ENCODE measurements around the gene ZNF668.
A peak's percentile ranks its signal among the peaks of the same experiment; 100 is the strongest.

Gene ZNF668

GRCh38 chr16:31064882-31065461 lies 9.1 kb downstream of the ZNF668 start:
- DNase-seq (ENCODE audit: low read depth, low spot score) = no peak
- no peak overlapping the region; the same call in 1 of the 2 replicates for H3K4me3 ChIP-seq (ENCODE audit: low read length)

GRCh38 chr16:31063843-31064611 lies 10.0 kb downstream of the ZNF668 start:
- H3K4me3 ChIP-seq (ENCODE audit: low read length) = peak overlapping the region; percentile 15
- peak; percentile 69 for DNase-seq (ENCODE audit: low read depth, low spot score)

- no peak for DNase-seq (ENCODE audit: low read depth, low spot score)
- H3K4me3 ChIP-seq (ENCODE audit: low read length) = no peak overlapping the region
Observed at GRCh38 chr16:31063495-31063842, 10.6 kb downstream of the ZNF668 start.

- no peak overlapping the region for H3K4me3 ChIP-seq (ENCODE audit: low read length)
- DNase-seq (ENCODE audit: low read depth, low spot score) = no peak
Observed at GRCh38 chr16:31061813-31062440, 12.1 kb downstream of the ZNF668 start.

GRCh38 chr16:31061126-31061812 lies 12.8 kb downstream of the ZNF668 start:
- no peak overlapping the region for H3K4me3 ChIP-seq (ENCODE audit: low read length)
- DNase-seq (ENCODE audit: low read depth, low spot score) = no peak

GRCh38 chr16:31055613-31056012 lies 18.4 kb downstream of the ZNF668 start:
- H3K4me3 ChIP-seq (ENCODE audit: low read length) = no peak overlapping the region
- DNase-seq (ENCODE audit: low read depth, low spot score) = no peak

GRCh38 chr16:31052114-31052513 lies 21.9 kb downstream of the ZNF668 start:
- H3K4me3 ChIP-seq (ENCODE audit: low read length) = no peak overlapping the region
- DNase-seq (ENCODE audit: low read depth, low spot score) = no peak

- no peak for DNase-seq (ENCODE audit: low read depth, low spot score)
- no peak overlapping the region for H3K4me3 ChIP-seq (ENCODE audit: low read length)
Observed at GRCh38 chr16:31050280-31051030, 23.6 kb downstream of the ZNF668 start.

- no peak overlapping the region for H3K4me3 ChIP-seq (ENCODE audit: low read length)
- no peak for DNase-seq (ENCODE audit: low read depth, low spot score)
Observed at GRCh38 chr16:31043898-31044481, 30.1 kb downstream of the ZNF668 start.

GRCh38 chr16:31043352-31043751 lies 30.7 kb downstream of the ZNF668 start:
- DNase-seq (ENCODE audit: low read depth, low spot score) = no peak
- no peak overlapping the region for H3K4me3 ChIP-seq (ENCODE audit: low read length)

- DNase-seq (ENCODE audit: low read depth, low spot score) = no peak
- H3K4me3 ChIP-seq (ENCODE audit: low read length) = no peak overlapping the region
Observed at GRCh38 chr16:31042866-31043265, 31.2 kb downstream of the ZNF668 start.

- no peak overlapping the region for H3K4me3 ChIP-seq (ENCODE audit: low read length)
- no peak for DNase-seq (ENCODE audit: low read depth, low spot score)
Observed at GRCh38 chr16:31038993-31039392, 35.0 kb downstream of the ZNF668 start.

- DNase-seq (ENCODE audit: low read depth, low spot score) = no peak
- H3K4me3 ChIP-seq (ENCODE audit: low read length) = no peak overlapping the region
Observed at GRCh38 chr16:31036691-31037090, 37.3 kb downstream of the ZNF668 start.

GRCh38 chr16:31033709-31034492 lies 40.1 kb downstream of the ZNF668 start:
- DNase-seq (ENCODE audit: low read depth, low spot score) = peak; percentile 64
- peak overlapping the region; percentile 94 for H3K4me3 ChIP-seq (ENCODE audit: low read length)

GRCh38 chr16:31032736-31033708 lies 41.0 kb downstream of the ZNF668 start, which contains the start of gene STX4:
Gene STX4 (plus strand): TSS chr16:31033558. CDS start chr16:31033806, 248 bp downstream.
- DNase-seq (ENCODE audit: low read depth, low spot score) = peak; percentile 94
- peak within 1 kb of the TSS; percentile 94 for H3K4me3 ChIP-seq (ENCODE audit: low read length)

- no peak for DNase-seq (ENCODE audit: low read depth, low spot score)
Observed at GRCh38 chr16:31031276-31031675, 42.8 kb downstream of the ZNF668 start.

GRCh38 chr16:31029272-31029671 lies 44.8 kb downstream of the ZNF668 start:
- no peak for DNase-seq (ENCODE audit: low read depth, low spot score)
- no peak overlapping the region for H3K4me3 ChIP-seq (ENCODE audit: low read length)

More at GRCh38 chr16:31031276-31031675, 42.8 kb downstream of the ZNF668 start:
- no peak overlapping the region for H3K4me3 ChIP-seq (ENCODE audit: low read length)

Measured in Jurkat, Clone E6-1 (cell line).